Activated CD4-positive, alpha-beta T cell treated with anti-CD3 and anti-CD28 coated beads, Interleukin-2, amount 50 U/mL, for 16 hours (primary cell): Measurements from ENCODE around the gene SH3BGRL2.

ENCODE experiments used
- DNase-seq: peaks from one replicate; pipeline ENCODE4 v3.0.0-alpha.2; 2020

The SH3BGRL2 gene

DNA sequence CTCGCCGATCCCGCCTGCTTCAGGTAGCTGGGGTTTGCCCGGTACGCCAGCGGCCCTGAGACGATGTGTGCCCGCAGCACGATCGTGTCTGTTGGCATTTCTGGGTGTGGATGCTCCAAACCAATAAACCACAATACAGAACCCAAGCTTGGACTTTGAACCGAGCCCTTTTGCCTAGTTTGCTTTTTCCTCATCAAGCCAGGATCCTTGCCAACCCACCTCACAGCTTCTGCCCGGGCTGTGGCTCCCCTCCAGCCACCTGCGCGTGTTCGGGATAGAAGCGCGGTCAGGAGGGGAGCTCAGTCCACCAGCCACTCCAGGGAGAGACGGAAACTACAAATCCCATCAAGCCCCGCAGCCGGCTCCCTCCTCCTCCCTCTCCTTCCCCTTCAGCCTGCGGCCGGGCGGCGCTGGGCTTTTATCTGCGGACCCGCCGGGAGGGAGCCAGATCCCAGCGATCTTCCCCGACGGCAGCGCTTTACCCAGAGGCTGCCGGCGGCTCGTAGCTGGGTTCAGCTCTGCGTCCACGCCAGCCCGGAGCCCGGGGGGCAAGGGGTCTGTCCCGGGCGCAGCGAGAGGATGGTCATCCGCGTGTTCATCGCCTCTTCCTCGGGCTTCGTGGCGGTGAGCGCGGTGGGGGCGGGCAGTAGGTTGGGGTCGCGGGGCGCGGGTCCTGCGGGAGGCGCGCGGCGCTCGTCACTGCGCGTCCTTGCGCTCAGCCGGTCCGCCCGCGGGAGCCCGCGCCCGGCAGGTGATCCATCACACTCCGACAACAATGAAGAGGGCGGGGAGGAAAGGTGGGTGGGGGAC lies at the start of gene SH3BGRL2:
Gene SH3BGRL2 (plus strand): TSS at position 447 of the 810 bp plus-strand sequence. CDS start 133 bp downstream, at position 580.
- DNase-seq: peak; percentile 20

GRCh38 chr6:79584332-79584731 lies 46.8 kb upstream of the SH3BGRL2 start:
- DNase-seq: no peak

- no peak for DNase-seq
These were observed 44.6 kb upstream of the SH3BGRL2 start for GRCh38 chr6:79586548-79586947.

DNA sequence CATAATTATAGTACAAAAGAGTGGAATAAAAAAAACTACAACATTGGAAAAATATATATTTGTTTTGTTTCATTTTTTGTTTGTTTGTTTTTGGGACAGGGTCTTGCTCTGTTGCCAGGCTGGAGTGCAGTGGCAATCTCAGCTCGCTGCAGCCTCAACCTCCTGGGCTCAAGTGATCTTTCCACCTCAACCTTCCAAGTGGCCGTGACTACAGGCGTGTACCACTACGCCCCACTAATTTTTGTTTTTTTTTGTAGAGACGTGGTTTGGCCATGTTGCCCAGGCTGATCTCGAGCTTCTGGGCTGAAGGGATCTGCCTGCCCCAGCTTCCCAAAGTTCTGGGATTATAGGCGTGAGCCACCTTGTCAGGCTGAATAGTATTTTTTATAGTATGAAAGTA lies 41.4 kb upstream of the SH3BGRL2 start:
- DNase-seq: no peak

GRCh38 chr6:79597155-79597554 lies 34.0 kb upstream of the SH3BGRL2 start:
- DNase-seq: no peak

GRCh38 chr6:79598012-79598411 lies 33.1 kb upstream of the SH3BGRL2 start:
- DNase-seq: no peak

DNA sequence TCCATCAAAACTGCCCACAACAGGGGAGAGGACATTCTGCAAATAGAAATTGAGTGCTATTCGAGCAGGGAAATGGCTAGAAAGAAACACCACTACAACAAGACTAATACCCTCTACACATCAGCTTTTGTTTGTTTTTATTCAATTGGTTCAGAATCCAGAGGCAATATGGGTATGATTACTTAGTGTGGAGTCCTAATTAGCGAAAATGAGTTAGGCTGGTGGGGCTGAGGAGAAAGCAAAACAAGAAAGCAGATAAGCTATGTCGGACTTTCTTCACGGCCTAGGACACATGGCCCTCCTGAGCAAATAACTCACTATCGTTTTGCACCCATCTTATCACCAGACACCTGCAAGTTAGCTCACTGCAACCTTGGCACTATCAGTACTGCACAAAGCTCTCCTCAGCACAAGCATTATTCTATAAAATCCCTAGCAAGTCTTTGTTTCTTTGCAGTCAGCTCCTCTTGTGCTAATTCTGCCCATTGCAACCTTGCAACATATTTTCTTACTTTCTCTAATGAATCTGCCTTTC lies 31.3 kb upstream of the SH3BGRL2 start:
- DNase-seq: no peak

GRCh38 chr6:79600313-79600712 lies 30.8 kb upstream of the SH3BGRL2 start:
- DNase-seq: no peak

DNA sequence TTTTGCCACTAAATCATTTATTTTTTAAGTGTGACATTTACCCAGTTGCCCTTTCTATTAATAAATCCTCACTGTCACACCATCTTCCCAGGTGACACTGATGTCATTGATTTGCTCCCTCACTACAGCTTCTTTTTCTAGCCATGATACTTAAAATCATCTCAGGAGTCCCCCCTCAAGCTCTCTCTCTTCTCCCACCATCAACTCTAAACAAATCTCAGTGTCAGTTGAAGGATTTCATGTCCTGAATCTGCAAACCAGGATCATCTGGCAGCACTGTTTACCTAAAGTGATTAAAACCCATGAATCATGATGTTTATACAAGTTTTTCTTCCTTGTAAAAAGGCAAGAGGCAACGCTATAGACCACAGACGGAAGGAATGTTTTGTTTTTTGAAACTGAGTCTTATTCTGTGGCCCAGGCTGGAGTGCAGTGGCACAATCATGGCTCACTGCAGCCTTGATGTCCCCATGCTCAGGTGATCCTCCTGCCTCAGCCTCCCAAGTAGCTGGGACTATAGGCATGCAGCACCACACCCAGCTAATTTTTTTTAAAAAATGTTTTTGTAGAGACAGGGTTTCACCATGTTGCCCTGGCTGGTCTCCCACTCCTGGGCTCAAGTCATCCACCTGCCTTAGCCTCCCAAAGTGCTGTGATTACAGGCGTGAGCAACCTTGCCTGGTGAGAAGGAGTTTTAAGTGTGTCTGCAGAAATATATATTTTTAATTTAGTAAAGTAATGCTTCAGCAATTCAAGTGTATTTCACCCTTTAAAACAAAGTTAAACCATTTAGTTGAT lies 30.1 kb upstream of the SH3BGRL2 start:
- DNase-seq: no peak

DNA sequence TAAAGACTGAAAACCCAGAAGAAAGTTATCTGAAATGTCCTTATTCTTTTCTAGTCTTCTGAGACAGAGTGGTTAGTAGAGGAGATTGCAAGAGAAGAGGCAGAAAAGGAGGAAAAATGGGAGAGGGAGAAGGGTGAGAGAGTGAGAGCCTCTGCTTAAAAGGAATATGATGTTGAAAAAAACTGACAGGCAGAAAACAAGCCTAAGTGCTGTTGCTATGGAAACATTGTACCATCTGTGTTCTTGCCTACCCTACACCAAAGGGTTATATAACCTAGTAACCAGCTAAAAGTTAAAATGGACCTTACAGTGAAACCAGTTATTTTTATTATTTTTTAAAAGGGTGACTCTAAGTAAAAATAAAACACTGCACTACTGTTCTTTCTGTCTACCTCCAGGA lies 28.3 kb upstream of the SH3BGRL2 start:
- DNase-seq: no peak

GRCh38 chr6:79604583-79605037 lies 26.5 kb upstream of the SH3BGRL2 start:
- DNase-seq: no peak

- DNase-seq: no peak
These were observed 26.1 kb upstream of the SH3BGRL2 start for GRCh38 chr6:79605061-79605460.

GRCh38 chr6:79605968-79606764 lies 25.0 kb upstream of the SH3BGRL2 start:
- no peak for DNase-seq

DNA sequence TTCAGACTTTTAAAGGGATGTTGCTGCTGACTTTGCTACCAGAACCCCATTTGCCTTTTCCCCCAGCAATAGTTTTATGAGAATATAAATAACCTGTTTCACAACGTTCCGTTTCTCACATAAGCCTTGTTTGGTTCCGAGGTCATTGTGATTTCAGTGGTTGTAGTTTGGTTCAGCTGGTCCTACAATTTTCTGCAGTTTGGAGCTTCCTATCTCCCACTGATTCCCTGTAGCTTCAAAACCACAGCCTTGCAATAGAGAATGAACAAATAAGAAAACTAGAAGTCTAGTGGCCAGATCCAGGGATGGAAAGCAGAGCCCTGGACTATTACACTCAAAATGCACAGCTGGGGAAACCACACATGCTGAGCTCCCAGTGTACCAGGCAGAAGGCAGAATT lies 24.1 kb upstream of the SH3BGRL2 start:
- no peak for DNase-seq

DNA sequence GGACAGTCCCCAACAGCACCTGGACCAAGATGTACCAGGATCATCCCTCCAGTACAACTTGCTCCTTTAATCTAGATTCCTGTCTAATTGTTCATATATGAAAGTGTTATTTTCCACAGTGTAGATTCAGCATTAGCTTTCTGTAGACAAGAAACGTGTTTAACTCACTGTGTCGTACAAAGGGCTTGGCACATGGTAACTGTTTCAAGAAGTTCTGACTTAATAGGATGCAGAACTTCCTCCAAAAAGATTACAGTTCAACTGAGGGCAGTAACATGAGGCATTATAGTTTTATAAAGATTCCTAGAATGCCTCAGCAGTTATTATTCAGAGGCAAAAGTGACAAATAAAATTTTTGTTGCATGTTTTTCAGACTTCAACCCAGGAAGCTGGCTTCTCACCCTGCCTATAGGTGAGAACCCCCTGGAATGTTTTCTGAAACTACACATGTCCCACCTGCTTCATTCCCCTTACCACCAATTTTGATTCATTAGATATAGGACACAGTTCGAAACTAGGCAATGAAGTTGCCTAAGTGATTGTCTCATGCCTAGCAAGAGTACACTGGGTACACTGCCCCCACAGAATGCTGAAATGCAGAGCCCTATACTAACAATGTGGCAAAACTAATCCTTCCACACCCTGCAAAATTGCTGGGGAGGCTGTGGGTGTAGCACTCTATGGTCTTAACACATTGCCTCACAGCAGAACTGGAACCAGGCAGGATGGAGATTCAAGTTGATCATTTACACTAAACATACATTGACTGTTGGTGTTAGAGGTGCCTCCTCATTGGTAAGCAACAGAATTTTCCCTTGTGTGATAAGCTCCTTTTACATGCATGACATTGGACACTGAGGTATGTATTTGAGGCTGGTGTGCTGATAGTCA lies 22.6 kb upstream of the SH3BGRL2 start:
- DNase-seq: no peak

GRCh38 chr6:79609225-79609595 lies 21.9 kb upstream of the SH3BGRL2 start:
- no peak for DNase-seq

- DNase-seq: no peak
These were observed 20.7 kb upstream of the SH3BGRL2 start for GRCh38 chr6:79610306-79611009.

- DNase-seq: no peak
These were observed 18.7 kb upstream of the SH3BGRL2 start for GRCh38 chr6:79612457-79612856.

DNA sequence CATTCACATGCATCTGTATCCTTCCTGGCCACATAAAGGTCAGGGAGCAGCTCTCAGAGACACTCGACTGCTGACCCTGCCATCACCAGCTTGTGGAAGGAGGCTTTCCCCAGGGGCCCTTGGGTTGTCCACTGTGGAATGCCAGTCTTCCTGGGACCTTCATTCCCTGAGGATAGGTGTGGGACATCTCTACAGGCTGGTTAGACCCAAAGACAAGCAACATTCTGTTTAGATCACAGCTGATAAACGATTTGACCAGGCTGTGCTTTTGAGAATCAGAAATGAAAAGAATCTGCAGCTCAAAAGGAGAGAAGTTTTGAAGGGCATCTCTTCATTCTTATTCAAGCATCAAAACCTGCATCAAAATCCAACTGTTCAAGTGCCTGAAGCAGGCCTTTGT lies 18.2 kb upstream of the SH3BGRL2 start:
- DNase-seq: no peak

DNA sequence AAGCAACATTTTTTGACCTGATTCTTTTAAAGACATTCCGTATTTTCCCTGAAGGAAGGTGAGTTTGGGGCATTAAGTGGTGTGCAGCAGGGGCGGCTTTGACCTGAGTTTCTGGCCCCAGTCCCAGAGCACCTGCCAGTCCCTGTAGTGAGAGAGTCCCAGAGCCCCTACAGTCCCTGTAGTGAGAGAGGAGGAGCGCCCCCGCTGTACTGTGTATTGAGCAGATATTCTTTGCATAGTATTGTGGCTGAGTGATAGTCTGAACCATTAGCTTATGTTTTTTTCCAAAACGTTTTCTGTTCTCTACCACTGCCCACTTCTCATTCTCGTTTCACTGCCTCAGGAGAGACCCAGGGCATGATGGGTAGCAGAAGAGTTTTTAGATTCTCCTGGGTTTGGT lies 17.2 kb upstream of the SH3BGRL2 start:
- DNase-seq: no peak
